HG02870 (cell line): ENCODE measurements around the gene ADAMTS2.

Experiments
- ATAC-seq: cut with Tn5 transposase; IDR thresholded peaks from one replicate; pipeline ENCODE4 v1.9.1; 2021; ENCODE audit warnings: mild to moderate bottlenecking, moderate library complexity; ENCODE audit not compliant: unreplicated experiment

The ADAMTS2 gene

DNA sequence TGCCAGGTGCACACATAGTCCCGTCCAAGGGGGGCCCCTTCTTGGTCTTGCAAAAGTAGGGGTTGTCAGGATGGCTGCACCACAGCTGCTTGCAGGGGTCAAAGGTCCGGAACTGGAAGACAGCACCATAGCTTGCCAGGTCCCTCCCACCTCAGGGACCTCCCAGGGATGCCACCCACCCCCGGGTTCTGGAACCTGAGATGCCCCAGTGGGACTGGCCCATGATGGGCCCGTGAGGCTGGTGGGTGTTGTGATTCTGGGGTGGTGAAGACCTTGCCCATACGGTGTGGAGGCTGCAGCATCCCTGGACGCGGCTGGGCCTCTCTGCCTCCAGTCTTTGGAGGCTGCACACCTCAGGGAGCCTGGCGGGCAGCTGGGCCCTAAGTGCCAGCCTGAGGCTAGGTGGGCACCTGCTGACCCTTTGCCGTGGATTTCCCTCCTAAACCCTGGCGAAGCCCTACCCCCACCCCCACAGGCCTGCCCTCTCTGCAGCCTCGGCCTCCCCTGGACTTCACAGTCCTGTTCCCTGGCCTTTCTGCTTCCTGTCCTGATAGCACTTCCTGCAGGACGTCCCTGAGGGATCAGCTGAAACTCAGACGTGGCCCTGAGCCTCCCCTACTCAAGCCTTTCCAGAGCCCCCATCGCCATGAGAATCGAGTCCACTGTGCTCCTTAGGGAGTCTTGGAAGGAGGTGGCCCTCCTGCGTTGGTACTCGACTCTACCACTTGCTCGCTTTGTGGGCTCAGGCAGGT is 192.9 kb downstream of the ADAMTS2 start:
- no peak for ATAC-seq

GRCh38 chr5:179151286-179152118 is 193.8 kb downstream of the ADAMTS2 start:
- ATAC-seq: no peak

- no peak for ATAC-seq
These were observed 195.2 kb downstream of the ADAMTS2 start for GRCh38 chr5:179150011-179150410.

GRCh38 chr5:179149278-179149677 is 196.0 kb downstream of the ADAMTS2 start:
- ATAC-seq: no peak

DNA sequence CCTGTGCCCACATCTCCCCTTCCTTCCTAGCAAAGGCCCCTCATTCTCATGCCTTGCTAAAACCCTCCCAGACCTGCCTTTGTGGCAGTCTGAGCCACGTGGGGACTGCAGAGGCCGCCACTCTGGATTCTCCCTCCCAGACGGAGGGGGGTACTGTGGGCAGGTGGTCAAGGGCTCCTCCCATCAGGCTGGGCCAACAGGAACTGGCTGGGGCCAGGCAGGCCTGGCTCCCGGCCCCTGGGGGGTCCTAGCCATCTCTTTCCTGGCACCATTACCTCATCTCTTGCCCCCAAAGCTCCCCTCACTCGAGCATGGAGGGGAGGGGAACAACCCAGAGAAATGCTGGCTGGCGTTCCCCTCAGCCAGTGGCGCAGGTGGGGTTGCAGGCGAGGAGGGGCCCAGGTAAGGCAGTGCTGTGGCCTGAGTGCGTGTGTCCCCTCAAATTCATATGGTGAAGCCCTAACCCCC is 196.5 kb downstream of the ADAMTS2 start:
- no peak for ATAC-seq

- no peak for ATAC-seq
These were observed 197.1 kb downstream of the ADAMTS2 start for GRCh38 chr5:179147991-179148702.

DNA sequence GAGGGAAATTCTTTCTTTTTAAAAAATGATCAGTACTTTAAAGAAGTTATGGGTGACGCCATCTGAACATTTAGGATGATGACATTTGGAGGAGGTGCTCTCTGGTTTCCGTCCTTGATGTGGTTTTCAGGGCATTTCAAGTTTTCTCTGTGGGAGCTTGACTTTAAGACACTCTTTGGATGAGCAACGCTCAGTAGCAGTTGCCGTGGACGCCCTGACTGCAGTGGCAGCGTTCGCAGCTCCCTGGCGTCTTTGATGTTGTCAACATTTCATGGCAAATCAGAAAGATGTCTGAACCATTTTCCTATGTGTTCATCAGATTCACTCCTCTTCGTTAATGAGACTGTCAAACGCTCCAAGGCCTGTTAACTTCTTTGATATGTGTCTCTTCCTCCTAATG is 199.0 kb downstream of the ADAMTS2 start:
- ATAC-seq: no peak

DNA sequence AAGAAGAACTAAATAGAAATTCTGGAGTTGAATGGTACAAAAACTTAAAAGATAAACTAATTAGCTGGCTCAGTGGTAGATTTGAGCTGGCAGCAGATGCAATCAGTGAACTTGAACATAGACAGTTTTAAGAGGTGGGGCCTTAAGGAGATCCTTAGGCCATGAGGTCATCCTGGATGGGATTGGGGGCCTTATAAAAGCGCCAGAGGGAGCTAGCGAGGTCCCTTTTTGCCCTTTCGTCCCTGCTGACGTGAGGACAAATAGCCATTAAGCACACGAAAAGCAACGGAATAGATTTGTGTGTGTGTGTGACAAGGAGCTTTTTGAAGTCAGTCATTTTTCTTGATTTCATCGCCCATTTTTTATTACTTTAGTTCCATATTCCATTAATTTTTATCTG is 201.8 kb downstream of the ADAMTS2 start:
- no peak for ATAC-seq

- no peak for ATAC-seq
These were observed 202.6 kb downstream of the ADAMTS2 start for GRCh38 chr5:179142434-179143198.

DNA sequence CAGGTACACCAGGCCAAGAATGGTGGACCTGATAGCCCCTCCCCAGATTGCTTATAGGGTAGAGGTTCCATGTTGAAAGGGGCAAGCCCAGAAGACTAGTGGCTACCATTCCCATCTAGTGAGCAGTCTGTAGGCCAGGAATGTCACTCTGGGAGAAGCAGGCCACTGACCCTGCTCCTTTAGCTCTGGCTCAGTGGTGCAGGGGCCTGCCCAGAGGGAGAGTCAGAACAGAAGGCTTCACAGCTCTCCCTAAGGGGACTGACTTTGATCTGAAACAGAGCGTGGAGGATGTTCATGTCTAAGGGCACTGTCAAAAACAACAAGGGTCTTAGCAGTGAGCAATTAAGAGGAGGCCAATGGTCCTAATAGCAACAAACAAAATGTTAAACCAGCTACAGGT is 203.4 kb downstream of the ADAMTS2 start:
- no peak for ATAC-seq

GRCh38 chr5:179140293-179140692 is 205.0 kb downstream of the ADAMTS2 start:
- no peak for ATAC-seq

DNA sequence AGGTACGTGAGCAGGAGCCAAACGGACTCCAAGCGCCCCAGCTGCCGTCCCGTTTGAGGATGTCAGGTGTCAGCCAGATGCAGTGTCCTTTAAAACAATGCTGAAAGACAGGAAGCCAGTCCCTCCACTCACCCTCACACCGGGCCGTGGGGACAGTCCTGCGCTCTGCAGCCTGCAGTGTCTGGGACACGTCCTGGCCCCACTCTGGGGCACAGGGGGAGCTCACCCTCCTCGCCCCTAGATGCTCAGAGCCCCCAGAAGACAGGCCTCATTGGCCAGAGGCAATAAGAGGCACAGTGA is 205.4 kb downstream of the ADAMTS2 start:
- no peak for ATAC-seq

DNA sequence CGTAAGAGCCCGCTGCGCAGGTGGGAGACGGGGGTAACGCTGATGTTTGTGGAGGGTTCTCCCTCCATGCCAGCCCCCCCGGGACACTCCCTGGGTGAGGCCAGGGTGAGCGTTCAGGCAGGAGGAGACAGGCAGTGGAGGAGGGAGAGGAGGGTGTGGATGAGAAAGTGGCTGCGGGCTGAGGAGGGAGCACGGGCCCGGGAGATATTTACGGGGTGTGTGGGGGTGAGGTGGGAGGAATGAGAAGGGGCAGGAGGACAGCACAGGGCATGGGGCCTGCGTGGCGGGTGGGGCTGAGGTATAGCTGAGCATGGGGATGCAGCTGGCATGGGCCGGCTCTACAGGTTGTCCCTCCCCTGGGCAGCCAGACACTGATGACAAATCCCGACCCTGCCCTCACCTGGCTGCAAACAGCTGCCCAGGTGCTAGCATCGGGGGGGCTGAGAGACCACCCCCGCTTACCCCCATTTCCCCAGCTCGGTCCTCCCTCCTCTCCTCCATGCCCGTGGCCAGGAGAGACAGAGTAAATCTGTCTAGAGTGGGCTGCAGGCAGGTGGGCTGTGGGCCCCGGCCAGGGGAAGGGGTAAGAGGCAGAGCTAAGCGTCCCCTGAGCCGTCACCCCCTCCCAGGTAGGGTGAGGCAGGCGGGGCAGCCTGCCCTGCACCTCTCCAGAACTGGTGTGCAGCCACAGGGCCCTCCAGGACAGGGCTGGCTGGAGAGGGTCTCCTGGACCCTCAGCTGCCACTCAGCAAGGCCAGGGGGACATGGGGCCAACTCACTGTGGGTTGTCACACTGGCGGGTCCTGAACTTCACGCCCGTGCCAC is 205.9 kb downstream of the ADAMTS2 start:
- ATAC-seq: no peak

GRCh38 chr5:179138568-179138925 is 206.7 kb downstream of the ADAMTS2 start:
- ATAC-seq: no peak

GRCh38 chr5:179137643-179138567 is 207.4 kb downstream of the ADAMTS2 start:
- no peak for ATAC-seq

DNA sequence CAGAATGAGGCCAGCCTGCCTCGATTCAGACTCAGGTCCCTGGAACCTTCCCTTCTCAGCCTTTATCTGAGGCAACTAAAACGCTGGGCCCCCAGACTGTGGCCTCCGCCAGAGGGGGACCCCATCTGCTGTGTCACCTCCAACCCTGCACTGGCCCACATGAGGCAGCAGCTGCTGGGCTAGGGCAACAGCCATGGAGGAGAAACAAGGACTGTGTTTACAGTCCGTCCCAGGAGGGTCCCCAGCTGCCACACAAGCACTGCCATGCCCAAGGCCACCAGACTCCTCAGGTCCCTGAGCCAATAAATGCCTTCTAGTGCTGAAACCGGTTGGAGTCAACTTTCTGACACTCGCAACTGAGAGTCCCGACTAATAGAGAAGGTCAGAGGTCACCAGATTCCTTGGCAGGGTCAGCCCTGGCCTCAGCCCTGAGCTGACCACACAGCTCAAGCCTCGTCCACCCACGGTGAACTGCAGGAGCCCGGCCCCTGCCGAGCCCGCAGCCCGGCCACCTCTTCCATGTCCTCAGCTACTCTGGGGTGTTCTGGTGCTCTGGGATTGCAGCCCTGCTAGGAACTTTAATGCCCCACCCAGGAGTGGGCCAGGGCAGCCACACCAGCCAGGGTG is 208.1 kb downstream of the ADAMTS2 start:
- no peak for ATAC-seq

DNA sequence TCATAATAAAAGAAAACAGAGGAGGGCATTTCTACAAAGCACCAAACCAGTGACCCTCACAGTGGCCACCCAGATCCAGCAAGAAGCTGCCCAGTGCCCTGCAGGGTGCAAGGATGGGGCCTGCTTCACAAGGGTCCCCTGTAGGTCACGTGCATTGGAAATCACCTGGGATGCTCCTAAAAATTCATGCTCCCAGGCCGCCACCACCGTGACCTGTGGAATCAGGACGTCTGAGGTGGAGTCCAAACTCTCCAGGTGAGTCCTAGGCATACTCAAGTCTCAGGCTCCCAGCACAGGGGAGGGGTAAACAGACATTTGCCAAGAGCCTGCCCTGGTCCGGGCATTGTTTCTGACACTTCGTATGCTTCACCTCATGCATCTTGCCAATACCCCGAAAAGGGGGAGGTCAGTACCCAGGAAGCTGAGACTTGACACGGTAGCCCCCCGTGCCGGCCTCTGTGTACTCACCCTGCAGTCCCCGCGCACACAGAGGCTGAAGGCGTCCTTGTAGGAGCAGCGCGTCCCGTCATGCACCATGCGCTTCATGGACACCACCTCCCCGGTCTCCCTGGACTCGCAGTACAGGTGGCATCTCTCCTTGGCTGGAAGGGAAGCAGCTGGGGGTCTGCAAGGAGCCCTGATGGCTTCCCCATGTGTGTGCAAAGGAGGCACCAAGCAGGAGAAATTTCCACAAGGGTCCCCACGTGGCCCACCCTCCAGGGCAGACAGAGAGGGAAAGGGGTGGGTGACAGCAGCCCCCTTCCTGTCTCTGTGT is 209.6 kb downstream of the ADAMTS2 start:
- ATAC-seq: no peak

DNA sequence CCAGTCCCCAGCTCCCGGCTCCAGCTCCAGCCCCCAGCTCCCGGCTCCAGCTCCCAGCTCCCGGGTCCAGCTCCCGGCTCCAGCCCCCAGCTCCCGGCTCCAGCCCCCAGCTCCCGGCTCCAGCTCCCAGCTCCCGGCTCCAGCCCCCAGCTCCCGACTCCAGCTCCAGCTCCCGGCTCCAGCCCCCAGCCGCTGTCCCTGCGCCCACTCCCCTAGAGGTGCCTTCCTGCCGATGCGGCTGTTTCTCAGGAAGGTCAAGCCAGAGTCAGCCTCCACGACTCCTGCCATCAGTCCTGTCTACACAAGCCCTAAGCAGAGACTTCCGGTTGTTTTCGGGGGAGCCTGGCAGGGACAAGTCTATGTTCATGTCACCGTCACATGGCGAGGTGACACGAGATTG is 210.3 kb downstream of the ADAMTS2 start:
- no peak for ATAC-seq
